ENCODE measurements around the gene MAML2.

MAML2 gene

GRCh38 chr11:96316869-96317268 is 26.1 kb downstream of the MAML2 start:
- no peak for DNase-seq

- DNase-seq, result no peak
Measured at GRCh38 chr11:96315476-96315875, 27.5 kb downstream of the MAML2 start.

- DNase-seq, result no peak
Measured at GRCh38 chr11:96314326-96315020, 28.5 kb downstream of the MAML2 start.

GRCh38 chr11:96313163-96313562 is 29.8 kb downstream of the MAML2 start:
- DNase-seq, result no peak

- no peak for DNase-seq
Measured at GRCh38 chr11:96311120-96311568, 31.9 kb downstream of the MAML2 start.

- DNase-seq, result no peak
Measured at GRCh38 chr11:96310236-96310635, 32.8 kb downstream of the MAML2 start.

GRCh38 chr11:96309643-96310017 is 33.4 kb downstream of the MAML2 start:
- no peak for DNase-seq

- DNase-seq, result no peak
Measured at GRCh38 chr11:96309016-96309642, 33.9 kb downstream of the MAML2 start.

GRCh38 chr11:96307776-96308140 is 35.2 kb downstream of the MAML2 start:
- no peak for DNase-seq

- DNase-seq, result no peak
Measured at GRCh38 chr11:96306933-96307775, 35.8 kb downstream of the MAML2 start.

GRCh38 chr11:96306600-96306932 is 36.4 kb downstream of the MAML2 start:
- DNase-seq, result no peak

- DNase-seq, result no peak
Measured at GRCh38 chr11:96306071-96306470, 36.9 kb downstream of the MAML2 start.

- DNase-seq, result no peak
Measured at GRCh38 chr11:96303980-96304379, 39.0 kb downstream of the MAML2 start.

- DNase-seq, result no peak
Measured at GRCh38 chr11:96303064-96303463, 39.9 kb downstream of the MAML2 start.

GRCh38 chr11:96301818-96302217 is 41.2 kb downstream of the MAML2 start:
- no peak for DNase-seq

GRCh38 chr11:96299155-96299888 is 43.7 kb downstream of the MAML2 start:
- no peak for DNase-seq

GRCh38 chr11:96295369-96295768 is 47.6 kb downstream of the MAML2 start:
- no peak for DNase-seq

GRCh38 chr11:96294289-96294688 is 48.7 kb downstream of the MAML2 start:
- DNase-seq, result no peak

GRCh38 chr11:96293598-96294021 is 49.4 kb downstream of the MAML2 start:
- no peak for DNase-seq

- no peak for DNase-seq
Measured at GRCh38 chr11:96293109-96293508, 49.9 kb downstream of the MAML2 start.

GRCh38 chr11:96292291-96293010 is 50.5 kb downstream of the MAML2 start:
- DNase-seq, result no peak

GRCh38 chr11:96290631-96291030 is 52.4 kb downstream of the MAML2 start:
- DNase-seq, result no peak

- DNase-seq, result no peak
Measured at GRCh38 chr11:96290031-96290430, 53.0 kb downstream of the MAML2 start.
